Keratinocyte (primary cell): Measurements from ENCODE around the gene SORBS1. TPM values are rescaled to one million over a fixed set of nuclear protein-coding genes. Genes with fewer than 3 reads are reported as not detected.

Experiments
- DNase-seq: peaks from one replicate; pipeline ENCODE4 v3.0.0-alpha.2; 2011; ENCODE audit warnings: low read depth, missing footprints, low spot score
- FAIRE-seq: peaks from 2 replicates; lab custom pipeline; 2011; peaks lifted over from hg19 to GRCh38; lab: Jason Lieb, UNC
- H2AFZ ChIP-seq: 2 replicates; pipeline ENCODE4 v1.6.0; 2012; ENCODE audit warnings: low read length, control low read depth, inconsistent platforms; ENCODE audit not compliant: control insufficient read depth
- H3K27ac ChIP-seq: 2 replicates; pipeline ENCODE4 v1.5.1; 2011; ENCODE audit warnings: low read length; ENCODE audit not compliant: control insufficient read depth, insufficient read depth
- H3K27me3 ChIP-seq: 3 replicates; pipeline ENCODE4 v1.6.0; 2011; ENCODE audit warnings: low read length; ENCODE audit not compliant: control insufficient read depth, insufficient read depth; ENCODE audit errors: extremely low read depth
- H3K36me3 ChIP-seq, 2 experiments: 2 replicates in 1 of 2; 3 replicates in 1 of 2; pipeline ENCODE4 v1.5.1; 2011; ENCODE audit warnings: low read length in 2 of 2, mild to moderate bottlenecking in 1 of 2; ENCODE audit not compliant: control insufficient read depth in 2 of 2, insufficient read depth in 2 of 2; ENCODE audit errors: extremely low read depth in 1 of 2
- H3K4me1 ChIP-seq: 3 replicates; pipeline ENCODE4 v1.5.1; 2011; ENCODE audit warnings: low read length; ENCODE audit not compliant: control insufficient read depth, insufficient read depth; ENCODE audit errors: extremely low read depth
- H3K4me2 ChIP-seq: 3 replicates; pipeline ENCODE4 v1.6.0; 2011; ENCODE audit warnings: low read depth, low read length; ENCODE audit not compliant: control insufficient read depth, insufficient read depth; ENCODE audit errors: extremely low read depth
- H3K4me3 ChIP-seq, 3 experiments: fragments of 200-600 bp in 1 of 3; sonication (generic) in 1 of 3; 2 replicates in 2 of 3; 3 replicates in 1 of 3; pipeline ENCODE4 v1.5.1; 2011 to 2016; ENCODE audit warnings: low read length in 3 of 3, mild to moderate bottlenecking in 3 of 3, control low read depth in 2 of 3, inconsistent platforms in 1 of 3, low read depth in 1 of 3, mixed read lengths in 1 of 3, mixed run types in 1 of 3, moderate library complexity in 1 of 3; ENCODE audit not compliant: control insufficient read depth in 2 of 3, insufficient read depth in 2 of 3; ENCODE audit errors: extremely low read depth in 1 of 3
- H3K79me2 ChIP-seq: 2 replicates; pipeline ENCODE4 v1.6.0; 2012; ENCODE audit warnings: low read length; ENCODE audit not compliant: control insufficient read depth, insufficient read depth
- H3K9ac ChIP-seq: 3 replicates; pipeline ENCODE4 v1.6.0; 2011; ENCODE audit warnings: low read length; ENCODE audit not compliant: control insufficient read depth, insufficient read depth; ENCODE audit errors: extremely low read depth
- H3K9me1 ChIP-seq: 3 replicates; pipeline ENCODE4 v1.6.0; 2011; ENCODE audit warnings: low read length; ENCODE audit not compliant: control insufficient read depth, insufficient read depth; ENCODE audit errors: extremely low read depth
- H3K9me3 ChIP-seq: 2 replicates; pipeline ENCODE4 v1.5.1; 2012; ENCODE audit warnings: low read depth, low read length; ENCODE audit not compliant: control insufficient read depth
- H4K20me1 ChIP-seq: 3 replicates; pipeline ENCODE4 v1.6.0; 2011; ENCODE audit warnings: low read length; ENCODE audit not compliant: control insufficient read depth, insufficient read depth; ENCODE audit errors: extremely low read depth
- CTCF ChIP-seq, 3 experiments: IDR thresholded peaks in 1 of 3; conservative IDR thresholded peaks in 1 of 3; optimal IDR thresholded peaks in 1 of 3; 2 replicates in 2 of 3; 3 replicates in 1 of 3; pipeline versions ENCODE3 to v1.5.1; 2011; ENCODE audit warnings: low read length in 3 of 3, mild to moderate bottlenecking in 3 of 3, moderate library complexity in 2 of 3, control low read depth in 1 of 3, inconsistent platforms in 1 of 3; ENCODE audit not compliant: insufficient read depth in 2 of 3; ENCODE audit errors: extremely low read depth in 1 of 3
- EZH2 ChIP-seq: IDR thresholded peaks from one replicate; pipeline ENCODE4 v1.6.1; 2012; ENCODE audit warnings: inconsistent platforms, mild to moderate bottlenecking, low read length, moderate library complexity
- dilution Hi-C: fragments of 300-500 bp; cut with MboI; formaldehyde crosslinking; loops from one replicate; pipeline ENCODE4 v1.7.0; 2020; ENCODE audit warnings: low sequenced_read_pairs; ENCODE audit not compliant: extremely low pct_ligation_motif_present
- polyA plus RNA-seq, 5 experiments: library from polyadenylated mRNA; depleted of rRNA in 3 of 5; stranded (reverse) in 3 of 5; stranded (forward) in 1 of 5; unstranded in 1 of 5; fragments of >200 nt; gene quantifications; 1 replicate in 1 of 5; 2 replicates in 3 of 5; 3 replicates in 1 of 5; pipeline versions ENCODE4 v1.2.1 to v1.2.3, GENCODE V29; 2011 to 2012; ENCODE audit warnings: missing spikeins in 2 of 5, low read depth in 1 of 5, low replicate concordance in 1 of 5

The SORBS1 gene
- polyA plus RNA-seq, 1 donor (not counting 4 experiments of a cell fraction or from before 2014, with no cell fraction given), result 0.42 TPM

- H3K27me3 ChIP-seq, result no peaks in the 10 kb centered on the region
- no peaks in the 10 kb centered on the region for H3K9me3 ChIP-seq
- no peak overlapping the region for H3K4me3 ChIP-seq
- TF ChIP-seq EZH2 (no peak), CTCF (optimal IDR thresholded peaks at IDR 0.05 in 1 of 3, IDR thresholded peaks at IDR 0.05 in 1 of 3, conservative IDR thresholded peaks at IDR 0.05 in 1 of 3; ENCODE audit: extremely low read depth in 1 of 3, insufficient read depth in 2 of 3, low read length in 3 of 3) (no peak)
- H3K4me2 ChIP-seq, result peak overlapping the region; percentile 8
- H3K27ac ChIP-seq, result peak overlapping the region; percentile 85
- peaks cover 76% of the 10 kb centered on the region for H3K4me1 ChIP-seq
- H3K79me2 ChIP-seq, result peaks cover 35% of the 10 kb centered on the region
- DNase-seq (no peak), FAIRE-seq (no peak)
- no peak overlapping the region for H2AFZ ChIP-seq
- H4K20me1 ChIP-seq, result no peaks in the 10 kb centered on the region
- dilution Hi-C loops, result no loop called here
- peak overlapping the region; percentile 47 for H3K9ac ChIP-seq
- no peaks in the 10 kb centered on the region for H3K9me1 ChIP-seq
- peaks cover 32 to 39% of the 10 kb centered on the region in 2 experiments for H3K36me3 ChIP-seq
Measured at GRCh38 chr10:95263864-95264226, 297.3 kb downstream of the SORBS1 start.

- Histone ChIP-seq H3K9me3 (no peaks in the 10 kb centered on the region), H3K27me3 (no peaks in the 10 kb centered on the region), H3K36me3 (peaks cover 32% of the 10 kb centered on the region in 2 experiments), H3K4me2 (no peak overlapping the region), H2AFZ (no peak overlapping the region), H4K20me1 (no peaks in the 10 kb centered on the region), H3K4me3 (no peak overlapping the region), H3K9me1 (no peaks in the 10 kb centered on the region), H3K4me1 (peaks cover 67% of the 10 kb centered on the region), H3K9ac (no peak overlapping the region), H3K27ac (peak overlapping the region; percentile 85), H3K79me2 (peaks cover 42% of the 10 kb centered on the region)
- TF ChIP-seq EZH2 (no peak), CTCF (optimal IDR thresholded peaks at IDR 0.05 in 1 of 3, IDR thresholded peaks at IDR 0.05 in 1 of 3, conservative IDR thresholded peaks at IDR 0.05 in 1 of 3; ENCODE audit: extremely low read depth in 1 of 3, insufficient read depth in 2 of 3, low read length in 3 of 3) (no peak)
- FAIRE-seq (no peak), DNase-seq (no peak)
- dilution Hi-C loops, result no loop called here
Measured at GRCh38 chr10:95262763-95263518, 298.2 kb downstream of the SORBS1 start.
